WTC11 (cell line): Measurements from ENCODE around the gene RPIA. TPM values are rescaled to one million over a fixed set of nuclear protein-coding genes. Genes with fewer than 3 reads are reported as not detected.

ENCODE experiments used
- ATAC-seq: fragments of 200-7000 bp; cut with Tn5 transposase; 2 replicates; pipeline ENCODE4 v1.10.0; 2021; ENCODE audit warnings: mild to moderate bottlenecking, moderate library complexity
- CTCF ChIA-PET: fragments of 300-600 bp; sonication (Branson Sonifier 250); formaldehyde crosslinking; loops from one replicate; lab custom pipeline; 2021; ENCODE audit warnings: antibody characterized with exemption; lab: Charles Lee
- POLR2A ChIA-PET: fragments of 350-600 bp; sonication (Branson Sonifier 250); formaldehyde crosslinking; loops from one replicate; lab custom pipeline; 2021; ENCODE audit warnings: antibody characterized with exemption; lab: Charles Lee
- DNase-seq: peaks from one replicate; pipeline ENCODE4 v3.0.0; 2021; ENCODE audit warnings: low spot score
- H3K27ac Mint-ChIP-seq: 2 replicates; pipeline ENCODE4 v1.8.0; 2021; ENCODE audit warnings: mixed read lengths
- H3K27me3 Mint-ChIP-seq: 2 replicates; pipeline ENCODE4 v1.8.0; 2021; ENCODE audit warnings: low read depth, mild to moderate bottlenecking, moderate library complexity, mixed read lengths
- H3K36me3 Mint-ChIP-seq: 2 replicates; pipeline ENCODE4 v1.8.0; 2021; ENCODE audit warnings: mixed read lengths
- H3K4me1 Mint-ChIP-seq: 2 replicates; pipeline ENCODE4 v1.8.0; 2022; ENCODE audit warnings: mixed read lengths
- H3K4me3 Mint-ChIP-seq: 2 replicates; pipeline ENCODE4 v1.8.0; 2021; ENCODE audit warnings: mild to moderate bottlenecking, moderate library complexity, mixed read lengths
- H3K9me3 Mint-ChIP-seq: 2 replicates; pipeline ENCODE4 v1.8.0; 2021; ENCODE audit warnings: mixed read lengths
- CBFB ChIP-seq: sonication (generic); formaldehyde crosslinking; IDR thresholded peaks from 2 replicates; pipeline ENCODE4 v1.8.1; 2022; ENCODE audit warnings: mild to moderate bottlenecking, low read depth, missing genetic modification reagents
- CREB1 ChIP-seq: sonication (generic); formaldehyde crosslinking; IDR thresholded peaks from 2 replicates; pipeline ENCODE4 v1.8.0; 2023; ENCODE audit warnings: mild to moderate bottlenecking, missing genetic modification reagents
- FOXJ3 ChIP-seq: sonication (generic); formaldehyde crosslinking; IDR thresholded peaks from 2 replicates; pipeline ENCODE4 v1.9.0; 2021; ENCODE audit warnings: missing genetic modification reagents, mild to moderate bottlenecking, borderline replicate concordance
- JAZF1 ChIP-seq: fragments of 250-450 bp; sonication (Bioruptor Pico); IDR thresholded peaks from 2 replicates; pipeline ENCODE4 v1.9.0; 2021; ENCODE audit warnings: moderate library complexity, mild to moderate bottlenecking, inconsistent platforms
- KAT7 ChIP-seq: sonication (generic); formaldehyde crosslinking; IDR thresholded peaks from 2 replicates; pipeline ENCODE4 v1.8.1; 2023; ENCODE audit warnings: missing genetic modification reagents, mild to moderate bottlenecking, borderline replicate concordance
- MXD4 ChIP-seq: fragments of 250-450 bp; sonication (Bioruptor Pico); IDR thresholded peaks from 2 replicates; pipeline ENCODE4 v1.8.0; 2021; ENCODE audit warnings: mild to moderate bottlenecking, moderate library complexity, borderline replicate concordance
- NR1H2 ChIP-seq: sonication (generic); formaldehyde crosslinking; IDR thresholded peaks from 2 replicates; pipeline ENCODE4 v1.9.0; 2021; ENCODE audit warnings: mild to moderate bottlenecking, moderate library complexity, missing genetic modification reagents
- NR2C2 ChIP-seq: sonication (generic); formaldehyde crosslinking; IDR thresholded peaks from 2 replicates; pipeline ENCODE4 v1.8.0; 2022; ENCODE audit warnings: mild to moderate bottlenecking, missing genetic modification reagents
- NR3C1 ChIP-seq: sonication (generic); formaldehyde crosslinking; conservative IDR thresholded peaks from 2 replicates; pipeline ENCODE4 v1.8.1; 2023; ENCODE audit warnings: low read depth, mild to moderate bottlenecking, missing genetic modification reagents
- RORB ChIP-seq: fragments of 250-450 bp; sonication (Bioruptor Pico); IDR thresholded peaks from 2 replicates; pipeline ENCODE4 v1.9.0; 2021; ENCODE audit warnings: mild to moderate bottlenecking
- SMAD3 ChIP-seq: sonication (generic); formaldehyde crosslinking; IDR thresholded peaks from 2 replicates; pipeline ENCODE4 v1.8.0; 2022; ENCODE audit warnings: missing genetic modification reagents, mild to moderate bottlenecking, borderline replicate concordance
- ZNF263 ChIP-seq: sonication (generic); formaldehyde crosslinking; IDR thresholded peaks from 2 replicates; pipeline ENCODE4 v1.8.1; 2022; ENCODE audit warnings: low read depth, mild to moderate bottlenecking, moderate library complexity, missing genetic modification reagents
- ZNF317 ChIP-seq: sonication (generic); formaldehyde crosslinking; IDR thresholded peaks from 2 replicates; pipeline ENCODE4 v1.8.1; 2023; ENCODE audit warnings: low read depth, mild to moderate bottlenecking, moderate library complexity, missing genetic modification reagents, borderline replicate concordance
- ZNF671 ChIP-seq: fragments of 250-450 bp; sonication (Bioruptor Pico); IDR thresholded peaks from 2 replicates; pipeline ENCODE4 v1.8.0; 2021; ENCODE audit warnings: mild to moderate bottlenecking
- total RNA-seq: library from RNA; stranded (reverse); gene quantifications from 3 replicates; pipeline ENCODE4 v1.2.3, GENCODE V29; 2021
- TF ChIP-seq, protein P1 (sequence below): sonication (generic); formaldehyde crosslinking; IDR thresholded peaks from 2 replicates; pipeline ENCODE4 v1.8.1; 2023; ENCODE audit warnings: mild to moderate bottlenecking, moderate library complexity, missing genetic modification reagents
- TF ChIP-seq, protein P2 (sequence below): sonication (generic); formaldehyde crosslinking; IDR thresholded peaks from 2 replicates; pipeline ENCODE4 v1.8.1; 2023; ENCODE audit warnings: mild to moderate bottlenecking, missing genetic modification reagents
- TF ChIP-seq, protein P3 (sequence below): fragments of 250-450 bp; sonication (Bioruptor Pico); IDR thresholded peaks from 2 replicates; pipeline ENCODE4 v1.8.0; 2021; ENCODE audit warnings: mild to moderate bottlenecking
- TF ChIP-seq, protein P4 (sequence below): fragments of 250-450 bp; sonication (Bioruptor Pico); IDR thresholded peaks from 2 replicates; pipeline ENCODE4 v1.9.0; 2021; ENCODE audit warnings: moderate library complexity, mild to moderate bottlenecking, inconsistent platforms, borderline replicate concordance
- TF ChIP-seq, protein P5 (sequence below): sonication (generic); formaldehyde crosslinking; conservative IDR thresholded peaks from 2 replicates; pipeline ENCODE4 v1.8.1; 2022; ENCODE audit warnings: mild to moderate bottlenecking, missing genetic modification reagents
- TF ChIP-seq, protein P6 (sequence below): fragments of 250-450 bp; sonication (Bioruptor Pico); IDR thresholded peaks from 2 replicates; pipeline ENCODE4 v1.9.0; 2021; ENCODE audit warnings: mild to moderate bottlenecking
- TF ChIP-seq, protein P7 (sequence below): sonication (generic); formaldehyde crosslinking; IDR thresholded peaks from 2 replicates; pipeline ENCODE4 v1.8.0; 2022; ENCODE audit warnings: mild to moderate bottlenecking, missing genetic modification reagents

The RPIA gene
- total RNA-seq, 1 experiment from 2014 or later = 23.4 TPM

DNA sequence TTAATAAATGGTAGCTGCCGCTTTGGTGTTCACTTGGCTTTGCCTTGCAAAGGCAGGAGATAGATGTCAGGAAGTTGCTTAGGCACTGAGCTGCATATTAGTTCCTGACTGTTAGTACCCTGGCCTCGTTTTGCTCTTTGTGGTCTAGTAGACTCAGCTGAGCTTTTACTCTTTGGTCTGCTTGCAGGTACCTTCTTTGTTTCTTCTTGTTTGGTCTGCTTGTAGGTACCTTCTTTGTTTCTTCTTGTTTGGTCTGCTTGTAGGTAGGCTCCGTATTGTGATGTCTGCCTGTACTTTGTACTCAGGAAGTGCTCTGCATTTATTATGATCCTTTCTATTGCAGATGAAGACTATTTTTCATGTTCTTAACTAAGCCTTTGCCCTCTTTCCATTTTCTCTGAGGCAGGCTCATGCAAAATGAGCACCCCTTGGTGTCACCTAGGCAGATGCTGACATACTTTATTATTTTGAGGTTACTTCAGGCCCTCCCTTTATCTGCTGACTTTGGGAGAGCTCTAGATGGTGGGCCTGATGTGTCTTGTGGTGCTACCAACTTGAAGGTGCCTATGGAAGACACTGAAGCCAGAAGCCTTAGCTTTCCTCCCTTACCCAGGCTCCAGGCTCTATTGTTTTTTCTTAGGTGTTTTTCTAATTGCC lies 6.0 kb downstream of the RPIA start (continued):
- no peak for TF ChIP-seq NR3C1 (CRISPR knock-in tag)
- TF ChIP-seq JAZF1 (CRISPR knock-in tag) = no peak
- no peak for TF ChIP-seq KAT7 (CRISPR knock-in tag)
- TF ChIP-seq NR1H2 (CRISPR knock-in tag) = no peak
- no peak for TF ChIP-seq ZNF671 (CRISPR knock-in tag)
- no peak for TF ChIP-seq CREB1 (CRISPR knock-in tag)

DNA sequence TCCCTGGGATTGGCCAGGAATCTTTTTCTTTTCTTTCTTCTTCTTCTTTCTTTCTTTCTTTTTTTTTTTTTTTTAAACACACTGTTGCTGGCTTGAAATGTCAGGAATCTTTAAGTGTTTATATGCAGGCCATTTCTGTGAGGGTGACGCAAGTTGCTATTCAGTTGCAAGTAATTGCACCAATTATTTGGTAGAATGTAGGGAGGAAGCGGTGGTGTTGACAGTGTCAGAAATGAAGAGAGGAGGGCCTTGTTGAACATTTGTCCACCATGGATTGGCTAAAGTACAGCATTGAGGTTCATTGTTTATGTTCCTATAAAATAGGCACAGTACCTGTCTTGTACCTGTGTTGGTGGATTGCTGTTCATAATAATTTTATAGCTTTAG lies 6.5 kb downstream of the RPIA start:
- POLR2A ChIA-PET = no interaction called here
- no peak for DNase-seq
- no peak overlapping the region for H3K4me3 Mint-ChIP-seq
- no peak for ATAC-seq
- H3K4me1 Mint-ChIP-seq = peaks cover 43% of the 10 kb centered on the region
- peaks cover 25% of the 10 kb centered on the region for H3K36me3 Mint-ChIP-seq
- CTCF ChIA-PET = no interaction called here
- TF ChIP-seq FOXJ3 (no peak), CBFB (no peak), NR2C2 (CRISPR knock-in tag) (no peak), RORB (CRISPR knock-in tag) (no peak), MXD4 (CRISPR knock-in tag) (no peak), NR3C1 (CRISPR knock-in tag) (no peak), ZNF263 (no peak), JAZF1 (CRISPR knock-in tag) (no peak), SMAD3 (CRISPR knock-in tag) (no peak), ZNF317 (CRISPR knock-in tag) (no peak)
- TF ChIP-seq, protein P1, sequence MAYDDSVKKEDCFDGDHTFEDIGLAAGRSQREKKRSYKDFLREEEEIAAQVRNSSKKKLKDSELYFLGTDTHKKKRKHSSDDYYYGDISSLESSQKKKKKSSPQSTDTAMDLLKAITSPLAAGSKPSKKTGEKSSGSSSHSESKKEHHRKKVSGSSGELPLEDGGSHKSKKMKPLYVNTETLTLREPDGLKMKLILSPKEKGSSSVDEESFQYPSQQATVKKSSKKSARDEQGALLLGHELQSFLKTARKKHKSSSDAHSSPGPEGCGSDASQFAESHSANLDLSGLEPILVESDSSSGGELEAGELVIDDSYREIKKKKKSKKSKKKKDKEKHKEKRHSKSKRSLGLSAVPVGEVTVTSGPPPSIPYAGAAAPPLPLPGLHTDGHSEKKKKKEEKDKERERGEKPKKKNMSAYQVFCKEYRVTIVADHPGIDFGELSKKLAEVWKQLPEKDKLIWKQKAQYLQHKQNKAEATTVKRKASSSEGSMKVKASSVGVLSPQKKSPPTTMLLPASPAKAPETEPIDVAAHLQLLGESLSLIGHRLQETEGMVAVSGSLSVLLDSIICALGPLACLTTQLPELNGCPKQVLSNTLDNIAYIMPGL (CRISPR knock-in tag) = no peak
- TF ChIP-seq, protein P2, sequence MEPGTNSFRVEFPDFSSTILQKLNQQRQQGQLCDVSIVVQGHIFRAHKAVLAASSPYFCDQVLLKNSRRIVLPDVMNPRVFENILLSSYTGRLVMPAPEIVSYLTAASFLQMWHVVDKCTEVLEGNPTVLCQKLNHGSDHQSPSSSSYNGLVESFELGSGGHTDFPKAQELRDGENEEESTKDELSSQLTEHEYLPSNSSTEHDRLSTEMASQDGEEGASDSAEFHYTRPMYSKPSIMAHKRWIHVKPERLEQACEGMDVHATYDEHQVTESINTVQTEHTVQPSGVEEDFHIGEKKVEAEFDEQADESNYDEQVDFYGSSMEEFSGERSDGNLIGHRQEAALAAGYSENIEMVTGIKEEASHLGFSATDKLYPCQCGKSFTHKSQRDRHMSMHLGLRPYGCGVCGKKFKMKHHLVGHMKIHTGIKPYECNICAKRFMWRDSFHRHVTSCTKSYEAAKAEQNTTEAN (CRISPR knock-in tag) = no peak
- TF ChIP-seq, protein P3, sequence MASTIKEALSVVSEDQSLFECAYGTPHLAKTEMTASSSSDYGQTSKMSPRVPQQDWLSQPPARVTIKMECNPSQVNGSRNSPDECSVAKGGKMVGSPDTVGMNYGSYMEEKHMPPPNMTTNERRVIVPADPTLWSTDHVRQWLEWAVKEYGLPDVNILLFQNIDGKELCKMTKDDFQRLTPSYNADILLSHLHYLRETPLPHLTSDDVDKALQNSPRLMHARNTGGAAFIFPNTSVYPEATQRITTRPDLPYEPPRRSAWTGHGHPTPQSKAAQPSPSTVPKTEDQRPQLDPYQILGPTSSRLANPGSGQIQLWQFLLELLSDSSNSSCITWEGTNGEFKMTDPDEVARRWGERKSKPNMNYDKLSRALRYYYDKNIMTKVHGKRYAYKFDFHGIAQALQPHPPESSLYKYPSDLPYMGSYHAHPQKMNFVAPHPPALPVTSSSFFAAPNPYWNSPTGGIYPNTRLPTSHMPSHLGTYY (CRISPR knock-in tag) = no peak
- TF ChIP-seq, protein P4, sequence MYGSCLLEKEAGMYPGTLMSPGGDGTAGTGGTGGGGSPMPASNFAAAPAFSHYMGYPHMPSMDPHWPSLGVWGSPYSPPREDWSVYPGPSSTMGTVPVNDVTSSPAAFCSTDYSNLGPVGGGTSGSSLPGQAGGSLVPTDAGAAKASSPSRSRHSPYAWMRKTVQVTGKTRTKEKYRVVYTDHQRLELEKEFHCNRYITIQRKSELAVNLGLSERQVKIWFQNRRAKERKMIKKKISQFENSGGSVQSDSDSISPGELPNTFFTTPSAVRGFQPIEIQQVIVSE = no peak
- TF ChIP-seq, protein P5, sequence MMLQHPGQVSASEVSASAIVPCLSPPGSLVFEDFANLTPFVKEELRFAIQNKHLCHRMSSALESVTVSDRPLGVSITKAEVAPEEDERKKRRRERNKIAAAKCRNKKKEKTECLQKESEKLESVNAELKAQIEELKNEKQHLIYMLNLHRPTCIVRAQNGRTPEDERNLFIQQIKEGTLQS (CRISPR knock-in tag) = no peak
- TF ChIP-seq, protein P6, sequence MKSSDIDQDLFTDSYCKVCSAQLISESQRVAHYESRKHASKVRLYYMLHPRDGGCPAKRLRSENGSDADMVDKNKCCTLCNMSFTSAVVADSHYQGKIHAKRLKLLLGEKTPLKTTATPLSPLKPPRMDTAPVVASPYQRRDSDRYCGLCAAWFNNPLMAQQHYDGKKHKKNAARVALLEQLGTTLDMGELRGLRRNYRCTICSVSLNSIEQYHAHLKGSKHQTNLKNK (CRISPR knock-in tag) = no peak
- TF ChIP-seq, protein P7, sequence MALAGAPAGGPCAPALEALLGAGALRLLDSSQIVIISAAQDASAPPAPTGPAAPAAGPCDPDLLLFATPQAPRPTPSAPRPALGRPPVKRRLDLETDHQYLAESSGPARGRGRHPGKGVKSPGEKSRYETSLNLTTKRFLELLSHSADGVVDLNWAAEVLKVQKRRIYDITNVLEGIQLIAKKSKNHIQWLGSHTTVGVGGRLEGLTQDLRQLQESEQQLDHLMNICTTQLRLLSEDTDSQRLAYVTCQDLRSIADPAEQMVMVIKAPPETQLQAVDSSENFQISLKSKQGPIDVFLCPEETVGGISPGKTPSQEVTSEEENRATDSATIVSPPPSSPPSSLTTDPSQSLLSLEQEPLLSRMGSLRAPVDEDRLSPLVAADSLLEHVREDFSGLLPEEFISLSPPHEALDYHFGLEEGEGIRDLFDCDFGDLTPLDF (CRISPR knock-in tag) = no peak
- H3K27ac Mint-ChIP-seq = no peak overlapping the region
- H3K9me3 Mint-ChIP-seq = peaks cover 10% of the 10 kb centered on the region
- H3K27me3 Mint-ChIP-seq = no peaks in the 10 kb centered on the region
